HEK293 (cell line): Measurements from ENCODE around the gene H2BK1.

Experiments used
- FEZF1 ChIP-seq: fragments of 450-650 bp; formaldehyde crosslinking; IDR thresholded peaks from 2 replicates; pipeline ENCODE4 v1.5.1; 2016; ENCODE audit warnings: missing biosample characterization, missing genetic modification characterization
- GLIS2 ChIP-seq: fragments of 450-650 bp; formaldehyde crosslinking; IDR thresholded peaks from 2 replicates; pipeline ENCODE4 v1.5.1; 2016; ENCODE audit warnings: missing biosample characterization, missing genetic modification characterization
- KLF1 ChIP-seq: fragments of 450-650 bp; formaldehyde crosslinking; IDR thresholded peaks from 2 replicates; pipeline ENCODE4 v1.5.1; 2016; ENCODE audit warnings: missing biosample characterization, missing genetic modification characterization
- SCRT2 ChIP-seq: fragments of 450-650 bp; formaldehyde crosslinking; IDR thresholded peaks from 2 replicates; pipeline ENCODE4 v1.5.1; 2016; ENCODE audit warnings: missing biosample characterization, missing genetic modification characterization
- WT1 ChIP-seq: fragments of 450-650 bp; formaldehyde crosslinking; IDR thresholded peaks from 2 replicates; pipeline ENCODE4 v1.5.1; 2016; ENCODE audit warnings: missing biosample characterization, missing genetic modification characterization
- ZNF221 ChIP-seq: fragments of 450-650 bp; formaldehyde crosslinking; IDR thresholded peaks from 2 replicates; pipeline ENCODE4 v1.5.1; 2017; ENCODE audit warnings: missing biosample characterization, missing genetic modification characterization, borderline replicate concordance
- ZNF549 ChIP-seq: fragments of 450-650 bp; IDR thresholded peaks from 2 replicates; pipeline ENCODE4 v1.5.1; 2018; ENCODE audit warnings: missing biosample characterization, missing genetic modification characterization, mild to moderate bottlenecking, inconsistent platforms, moderate library complexity
- ZNF558 ChIP-seq: fragments of 450-650 bp; formaldehyde crosslinking; IDR thresholded peaks from 2 replicates; pipeline ENCODE4 v1.5.1; 2016; ENCODE audit warnings: missing biosample characterization, missing genetic modification characterization
- ZNF585B ChIP-seq: fragments of 450-650 bp; formaldehyde crosslinking; IDR thresholded peaks from 2 replicates; pipeline ENCODE4 v1.5.1; 2016; ENCODE audit warnings: missing biosample characterization, missing genetic modification characterization
- ZNF701 ChIP-seq: fragments of 450-650 bp; formaldehyde crosslinking; IDR thresholded peaks from 2 replicates; pipeline ENCODE4 v1.5.1; 2016; ENCODE audit warnings: missing biosample characterization, missing genetic modification characterization
- ZNF76 ChIP-seq: fragments of 450-650 bp; formaldehyde crosslinking; IDR thresholded peaks from 2 replicates; pipeline ENCODE4; 2016; ENCODE audit warnings: low read depth, missing biosample characterization, missing genetic modification characterization, borderline replicate concordance
- ZNF785 ChIP-seq: fragments of 450-650 bp; formaldehyde crosslinking; IDR thresholded peaks from 2 replicates; pipeline ENCODE4 v1.5.1; 2016; ENCODE audit warnings: missing biosample characterization, missing genetic modification characterization
- ZSCAN23 ChIP-seq: fragments of 450-650 bp; formaldehyde crosslinking; IDR thresholded peaks from 2 replicates; pipeline ENCODE4 v1.5.1; 2016; ENCODE audit warnings: missing biosample characterization, missing genetic modification characterization
- ZSCAN30 ChIP-seq: fragments of 450-650 bp; IDR thresholded peaks from 2 replicates; pipeline ENCODE4 v1.5.1; 2018; ENCODE audit warnings: missing biosample characterization, mild to moderate bottlenecking, missing genetic modification characterization, moderate library complexity
- TF ChIP-seq, protein P1 (sequence below): fragments of 450-650 bp; IDR thresholded peaks from 2 replicates; pipeline ENCODE4 v1.5.1; 2018; ENCODE audit warnings: missing biosample characterization, missing genetic modification characterization
- TF ChIP-seq, protein P2 (sequence below): fragments of 450-650 bp; formaldehyde crosslinking; IDR thresholded peaks from 2 replicates; pipeline ENCODE4 v1.5.1; 2016; ENCODE audit warnings: missing biosample characterization, missing genetic modification characterization, borderline replicate concordance
- TF ChIP-seq, protein P3 (sequence below): fragments of 450-650 bp; formaldehyde crosslinking; IDR thresholded peaks from 2 replicates; pipeline ENCODE4 v1.5.1; 2016; ENCODE audit warnings: missing biosample characterization, missing genetic modification characterization
- TF ChIP-seq, protein P4 (sequence below): fragments of 450-650 bp; formaldehyde crosslinking; IDR thresholded peaks from 2 replicates; pipeline ENCODE4 v1.5.1; 2016; ENCODE audit warnings: missing biosample characterization, missing genetic modification characterization
- TF ChIP-seq, protein P5 (sequence below): fragments of 450-650 bp; formaldehyde crosslinking; IDR thresholded peaks from 2 replicates; pipeline ENCODE4 v1.5.1; 2016; ENCODE audit warnings: missing biosample characterization, missing genetic modification characterization
- TF ChIP-seq, protein P6 (sequence below): fragments of 450-650 bp; formaldehyde crosslinking; IDR thresholded peaks from 2 replicates; pipeline ENCODE4 v1.5.1; 2016; ENCODE audit warnings: missing biosample characterization, missing genetic modification characterization
- TF ChIP-seq, protein P7 (sequence below): fragments of 450-650 bp; formaldehyde crosslinking; IDR thresholded peaks from 2 replicates; pipeline ENCODE4 v1.5.1; 2016; ENCODE audit warnings: missing biosample characterization, missing genetic modification characterization, low read depth
- TF ChIP-seq, protein P8 (sequence below): fragments of 450-650 bp; formaldehyde crosslinking; IDR thresholded peaks from 2 replicates; pipeline ENCODE4 v1.5.1; 2016; ENCODE audit warnings: missing biosample characterization, missing genetic modification characterization
- TF ChIP-seq, protein P9 (sequence below): fragments of 450-650 bp; formaldehyde crosslinking; IDR thresholded peaks from 2 replicates; pipeline ENCODE4 v1.5.1; 2016; ENCODE audit warnings: missing biosample characterization, missing genetic modification characterization

H2BK1 gene

DNA sequence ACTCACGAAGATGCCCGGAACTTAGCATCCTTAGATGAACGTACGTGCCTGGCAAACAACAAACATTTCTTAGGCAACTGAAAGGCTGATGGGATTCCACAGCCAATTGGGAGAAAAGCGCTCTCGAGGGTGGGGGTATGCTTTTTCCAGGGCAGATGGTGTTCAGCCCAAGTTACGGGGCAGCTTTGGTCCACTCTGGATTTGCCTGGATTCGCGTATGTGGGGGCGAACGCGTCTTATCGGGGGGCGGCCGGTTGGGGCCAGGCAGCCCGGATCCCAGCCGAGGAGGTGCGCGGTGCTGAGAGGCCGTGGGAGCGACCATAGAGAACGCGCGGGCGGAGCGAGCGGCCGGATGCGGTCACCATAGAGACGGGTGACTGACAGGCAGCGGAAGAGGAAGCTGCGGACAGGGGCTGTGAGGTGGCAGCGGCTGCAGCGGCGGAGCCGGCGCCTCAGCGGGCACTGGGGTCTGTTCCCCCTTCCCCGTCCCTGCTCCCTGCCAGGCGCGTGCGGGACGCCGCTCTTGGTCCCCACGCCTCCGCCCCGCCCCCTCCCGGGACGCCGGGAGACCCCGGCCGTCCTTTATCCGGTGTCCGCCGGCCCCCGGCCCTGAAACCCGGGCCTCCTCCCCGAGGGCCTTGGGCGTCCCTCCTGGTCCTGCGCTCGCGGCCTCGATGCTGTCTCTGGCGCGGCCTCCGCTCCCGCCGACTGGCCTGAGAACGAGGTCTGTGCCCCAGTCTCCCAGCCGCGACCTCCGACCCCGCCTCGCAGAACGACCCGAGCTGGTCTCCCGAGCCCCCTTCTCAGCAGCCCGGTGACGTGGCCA, 22.0 kb upstream of the H2BK1 start, which contains the start of gene CHPF2 (continued):
- TF ChIP-seq, protein P1, sequence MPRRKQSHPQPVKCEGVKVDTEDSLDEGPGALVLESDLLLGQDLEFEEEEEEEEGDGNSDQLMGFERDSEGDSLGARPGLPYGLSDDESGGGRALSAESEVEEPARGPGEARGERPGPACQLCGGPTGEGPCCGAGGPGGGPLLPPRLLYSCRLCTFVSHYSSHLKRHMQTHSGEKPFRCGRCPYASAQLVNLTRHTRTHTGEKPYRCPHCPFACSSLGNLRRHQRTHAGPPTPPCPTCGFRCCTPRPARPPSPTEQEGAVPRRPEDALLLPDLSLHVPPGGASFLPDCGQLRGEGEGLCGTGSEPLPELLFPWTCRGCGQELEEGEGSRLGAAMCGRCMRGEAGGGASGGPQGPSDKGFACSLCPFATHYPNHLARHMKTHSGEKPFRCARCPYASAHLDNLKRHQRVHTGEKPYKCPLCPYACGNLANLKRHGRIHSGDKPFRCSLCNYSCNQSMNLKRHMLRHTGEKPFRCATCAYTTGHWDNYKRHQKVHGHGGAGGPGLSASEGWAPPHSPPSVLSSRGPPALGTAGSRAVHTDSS (tag by site-specific recombination), result no peak
- TF ChIP-seq SCRT2 (tag by site-specific recombination), result peak; percentile 37; the same call in 1 of the 2 replicates
- TF ChIP-seq GLIS2 (tag by site-specific recombination), result peak; percentile 60
- TF ChIP-seq, protein P2, sequence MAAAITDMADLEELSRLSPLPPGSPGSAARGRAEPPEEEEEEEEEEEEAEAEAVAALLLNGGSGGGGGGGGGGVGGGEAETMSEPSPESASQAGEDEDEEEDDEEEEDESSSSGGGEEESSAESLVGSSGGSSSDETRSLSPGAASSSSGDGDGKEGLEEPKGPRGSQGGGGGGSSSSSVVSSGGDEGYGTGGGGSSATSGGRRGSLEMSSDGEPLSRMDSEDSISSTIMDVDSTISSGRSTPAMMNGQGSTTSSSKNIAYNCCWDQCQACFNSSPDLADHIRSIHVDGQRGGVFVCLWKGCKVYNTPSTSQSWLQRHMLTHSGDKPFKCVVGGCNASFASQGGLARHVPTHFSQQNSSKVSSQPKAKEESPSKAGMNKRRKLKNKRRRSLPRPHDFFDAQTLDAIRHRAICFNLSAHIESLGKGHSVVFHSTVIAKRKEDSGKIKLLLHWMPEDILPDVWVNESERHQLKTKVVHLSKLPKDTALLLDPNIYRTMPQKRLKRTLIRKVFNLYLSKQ (tag by site-specific recombination), result no peak
- TF ChIP-seq ZNF221 (tag by site-specific recombination), result no peak
- TF ChIP-seq, protein P3, sequence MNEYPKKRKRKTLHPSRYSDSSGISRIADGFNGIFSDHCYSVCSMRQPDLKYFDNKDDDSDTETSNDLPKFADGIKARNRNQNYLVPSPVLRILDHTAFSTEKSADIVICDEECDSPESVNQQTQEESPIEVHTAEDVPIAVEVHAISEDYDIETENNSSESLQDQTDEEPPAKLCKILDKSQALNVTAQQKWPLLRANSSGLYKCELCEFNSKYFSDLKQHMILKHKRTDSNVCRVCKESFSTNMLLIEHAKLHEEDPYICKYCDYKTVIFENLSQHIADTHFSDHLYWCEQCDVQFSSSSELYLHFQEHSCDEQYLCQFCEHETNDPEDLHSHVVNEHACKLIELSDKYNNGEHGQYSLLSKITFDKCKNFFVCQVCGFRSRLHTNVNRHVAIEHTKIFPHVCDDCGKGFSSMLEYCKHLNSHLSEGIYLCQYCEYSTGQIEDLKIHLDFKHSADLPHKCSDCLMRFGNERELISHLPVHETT (tag by site-specific recombination), result no peak; the same call in 1 of the 2 replicates
- TF ChIP-seq, protein P4, sequence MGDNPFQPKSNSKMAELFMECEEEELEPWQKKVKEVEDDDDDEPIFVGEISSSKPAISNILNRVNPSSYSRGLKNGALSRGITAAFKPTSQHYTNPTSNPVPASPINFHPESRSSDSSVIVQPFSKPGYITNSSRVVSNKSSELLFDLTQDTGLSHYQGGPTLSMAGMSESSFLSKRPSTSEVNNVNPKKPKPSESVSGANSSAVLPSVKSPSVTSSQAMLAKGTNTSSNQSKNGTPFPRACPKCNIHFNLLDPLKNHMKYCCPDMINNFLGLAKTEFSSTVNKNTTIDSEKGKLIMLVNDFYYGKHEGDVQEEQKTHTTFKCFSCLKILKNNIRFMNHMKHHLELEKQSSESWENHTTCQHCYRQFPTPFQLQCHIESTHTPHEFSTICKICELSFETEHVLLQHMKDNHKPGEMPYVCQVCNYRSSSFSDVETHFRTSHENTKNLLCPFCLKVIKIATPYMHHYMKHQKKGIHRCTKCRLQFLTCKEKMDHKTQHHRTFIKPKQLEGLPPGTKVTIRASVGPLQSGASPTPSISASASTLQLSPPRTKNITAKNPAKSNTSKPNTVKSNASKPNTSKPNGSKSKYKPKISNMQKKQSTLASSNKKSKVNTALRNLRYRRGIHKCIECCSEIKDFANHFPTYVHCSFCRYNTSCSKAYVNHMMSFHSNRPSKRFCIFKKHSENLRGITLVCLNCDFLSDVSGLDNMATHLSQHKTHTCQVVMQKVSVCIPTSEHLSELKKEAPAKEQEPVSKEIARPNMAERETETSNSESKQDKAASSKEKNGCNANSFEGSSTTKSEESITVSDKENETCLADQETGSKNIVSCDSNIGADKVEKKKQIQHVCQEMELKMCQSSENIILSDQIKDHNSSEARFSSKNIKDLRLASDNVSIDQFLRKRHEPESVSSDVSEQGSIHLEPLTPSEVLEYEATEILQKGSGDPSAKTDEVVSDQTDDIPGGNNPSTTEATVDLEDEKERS, result no peak
- TF ChIP-seq ZNF549 (tag by site-specific recombination), result no peak
- no peak for TF ChIP-seq ZNF701 (tag by site-specific recombination)
- no peak for TF ChIP-seq FEZF1 (tag by site-specific recombination)
- TF ChIP-seq ZSCAN30 (tag by site-specific recombination), result peak; percentile 6; the same call in 1 of the 2 replicates
- no peak for TF ChIP-seq ZSCAN23 (tag by site-specific recombination)
- no peak for TF ChIP-seq ZNF785 (tag by site-specific recombination)
- no peak for TF ChIP-seq KLF1 (tag by site-specific recombination)
- no peak for TF ChIP-seq ZNF585B (tag by site-specific recombination)
- TF ChIP-seq, protein P5, sequence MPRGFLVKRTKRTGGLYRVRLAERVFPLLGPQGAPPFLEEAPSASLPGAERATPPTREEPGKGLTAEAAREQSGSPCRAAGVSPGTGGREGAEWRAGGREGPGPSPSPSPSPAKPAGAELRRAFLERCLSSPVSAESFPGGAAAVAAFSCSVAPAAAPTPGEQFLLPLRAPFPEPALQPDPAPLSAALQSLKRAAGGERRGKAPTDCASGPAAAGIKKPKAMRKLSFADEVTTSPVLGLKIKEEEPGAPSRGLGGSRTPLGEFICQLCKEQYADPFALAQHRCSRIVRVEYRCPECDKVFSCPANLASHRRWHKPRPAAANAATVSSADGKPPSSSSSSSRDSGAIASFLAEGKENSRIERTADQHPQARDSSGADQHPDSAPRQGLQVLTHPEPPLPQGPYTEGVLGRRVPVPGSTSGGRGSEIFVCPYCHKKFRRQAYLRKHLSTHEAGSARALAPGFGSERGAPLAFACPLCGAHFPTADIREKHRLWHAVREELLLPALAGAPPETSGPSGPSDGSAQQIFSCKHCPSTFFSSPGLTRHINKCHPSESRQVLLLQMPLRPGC (tag by site-specific recombination), result no peak
- TF ChIP-seq, protein P6, sequence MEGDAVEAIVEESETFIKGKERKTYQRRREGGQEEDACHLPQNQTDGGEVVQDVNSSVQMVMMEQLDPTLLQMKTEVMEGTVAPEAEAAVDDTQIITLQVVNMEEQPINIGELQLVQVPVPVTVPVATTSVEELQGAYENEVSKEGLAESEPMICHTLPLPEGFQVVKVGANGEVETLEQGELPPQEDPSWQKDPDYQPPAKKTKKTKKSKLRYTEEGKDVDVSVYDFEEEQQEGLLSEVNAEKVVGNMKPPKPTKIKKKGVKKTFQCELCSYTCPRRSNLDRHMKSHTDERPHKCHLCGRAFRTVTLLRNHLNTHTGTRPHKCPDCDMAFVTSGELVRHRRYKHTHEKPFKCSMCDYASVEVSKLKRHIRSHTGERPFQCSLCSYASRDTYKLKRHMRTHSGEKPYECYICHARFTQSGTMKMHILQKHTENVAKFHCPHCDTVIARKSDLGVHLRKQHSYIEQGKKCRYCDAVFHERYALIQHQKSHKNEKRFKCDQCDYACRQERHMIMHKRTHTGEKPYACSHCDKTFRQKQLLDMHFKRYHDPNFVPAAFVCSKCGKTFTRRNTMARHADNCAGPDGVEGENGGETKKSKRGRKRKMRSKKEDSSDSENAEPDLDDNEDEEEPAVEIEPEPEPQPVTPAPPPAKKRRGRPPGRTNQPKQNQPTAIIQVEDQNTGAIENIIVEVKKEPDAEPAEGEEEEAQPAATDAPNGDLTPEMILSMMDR, result no peak
- TF ChIP-seq, protein P7, sequence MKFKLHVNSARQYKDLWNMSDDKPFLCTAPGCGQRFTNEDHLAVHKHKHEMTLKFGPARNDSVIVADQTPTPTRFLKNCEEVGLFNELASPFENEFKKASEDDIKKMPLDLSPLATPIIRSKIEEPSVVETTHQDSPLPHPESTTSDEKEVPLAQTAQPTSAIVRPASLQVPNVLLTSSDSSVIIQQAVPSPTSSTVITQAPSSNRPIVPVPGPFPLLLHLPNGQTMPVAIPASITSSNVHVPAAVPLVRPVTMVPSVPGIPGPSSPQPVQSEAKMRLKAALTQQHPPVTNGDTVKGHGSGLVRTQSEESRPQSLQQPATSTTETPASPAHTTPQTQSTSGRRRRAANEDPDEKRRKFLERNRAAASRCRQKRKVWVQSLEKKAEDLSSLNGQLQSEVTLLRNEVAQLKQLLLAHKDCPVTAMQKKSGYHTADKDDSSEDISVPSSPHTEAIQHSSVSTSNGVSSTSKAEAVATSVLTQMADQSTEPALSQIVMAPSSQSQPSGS (tag by site-specific recombination), result no peak
- TF ChIP-seq, protein P8, sequence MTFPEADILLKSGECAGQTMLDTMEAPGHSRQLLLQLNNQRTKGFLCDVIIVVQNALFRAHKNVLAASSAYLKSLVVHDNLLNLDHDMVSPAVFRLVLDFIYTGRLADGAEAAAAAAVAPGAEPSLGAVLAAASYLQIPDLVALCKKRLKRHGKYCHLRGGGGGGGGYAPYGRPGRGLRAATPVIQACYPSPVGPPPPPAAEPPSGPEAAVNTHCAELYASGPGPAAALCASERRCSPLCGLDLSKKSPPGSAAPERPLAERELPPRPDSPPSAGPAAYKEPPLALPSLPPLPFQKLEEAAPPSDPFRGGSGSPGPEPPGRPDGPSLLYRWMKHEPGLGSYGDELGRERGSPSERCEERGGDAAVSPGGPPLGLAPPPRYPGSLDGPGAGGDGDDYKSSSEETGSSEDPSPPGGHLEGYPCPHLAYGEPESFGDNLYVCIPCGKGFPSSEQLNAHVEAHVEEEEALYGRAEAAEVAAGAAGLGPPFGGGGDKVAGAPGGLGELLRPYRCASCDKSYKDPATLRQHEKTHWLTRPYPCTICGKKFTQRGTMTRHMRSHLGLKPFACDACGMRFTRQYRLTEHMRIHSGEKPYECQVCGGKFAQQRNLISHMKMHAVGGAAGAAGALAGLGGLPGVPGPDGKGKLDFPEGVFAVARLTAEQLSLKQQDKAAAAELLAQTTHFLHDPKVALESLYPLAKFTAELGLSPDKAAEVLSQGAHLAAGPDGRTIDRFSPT, result no peak
- no peak for TF ChIP-seq WT1 (tag by site-specific recombination)
- TF ChIP-seq, protein P9, sequence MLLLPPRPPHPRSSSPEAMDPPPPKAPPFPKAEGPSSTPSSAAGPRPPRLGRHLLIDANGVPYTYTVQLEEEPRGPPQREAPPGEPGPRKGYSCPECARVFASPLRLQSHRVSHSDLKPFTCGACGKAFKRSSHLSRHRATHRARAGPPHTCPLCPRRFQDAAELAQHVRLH (tag by site-specific recombination), result peak; percentile 15; the same call in 1 of the 2 replicates
- TF ChIP-seq ZNF76, result peak; percentile 84
- TF ChIP-seq ZNF558, result no peak
